ENCODE results near the gene MSI2. TPM values are rescaled to one million over a fixed set of nuclear protein-coding genes. Genes with fewer than 3 reads are reported as not detected.

MSI2 gene
- total RNA-seq, 2 donors from 2014 or later, result 30.1 to 41.1 TPM

- H3K27ac ChIP-seq, result no peak overlapping the region
- no peaks in the 10 kb centered on the region for H3K36me3 ChIP-seq
- H3K4me1 ChIP-seq, result peaks cover 0 to 19% of the 10 kb centered on the region in 2 donors
- no peak for DNase-seq (ENCODE audit: low spot score)
- no peaks in the 10 kb centered on the region for H3K9me3 ChIP-seq
- TF ChIP-seq CTCF (IDR thresholded peaks at IDR 0.05), result no peak
- H3K27me3 ChIP-seq, result no peaks in the 10 kb centered on the region
- H3K4me3 ChIP-seq, result no peak overlapping the region
Observed at GRCh38 chr17:57418463-57419246, 162.3 kb downstream of the MSI2 start.

GRCh38 chr17:57419940-57420550 is 163.7 kb downstream of the MSI2 start:
- TF ChIP-seq CTCF (IDR thresholded peaks at IDR 0.05), result no peak
- Histone ChIP-seq H3K4me1 (peaks cover 0 to 26% of the 10 kb centered on the region in 2 donors), H3K27me3 (no peaks in the 10 kb centered on the region), H3K36me3 (no peaks in the 10 kb centered on the region), H3K4me3 (no peak overlapping the region), H3K9me3 (no peaks in the 10 kb centered on the region), H3K27ac (no peak overlapping the region)
- DNase-seq (ENCODE audit: low spot score), result no peak

GRCh38 chr17:57420734-57421717 is 164.7 kb downstream of the MSI2 start:
- H3K4me3 ChIP-seq, result no peak overlapping the region
- H3K27me3 ChIP-seq, result no peaks in the 10 kb centered on the region
- TF ChIP-seq CTCF (IDR thresholded peaks at IDR 0.05), result no peak
- no peaks in the 10 kb centered on the region for H3K9me3 ChIP-seq
- no peak overlapping the region for H3K27ac ChIP-seq
- H3K4me1 ChIP-seq, result peaks cover 0 to 19% of the 10 kb centered on the region in 2 donors
- no peaks in the 10 kb centered on the region for H3K36me3 ChIP-seq
- DNase-seq (ENCODE audit: low spot score), result no peak

- Histone ChIP-seq H3K27me3 (no peaks in the 10 kb centered on the region), H3K36me3 (no peaks in the 10 kb centered on the region), H3K4me1 (peaks cover 0 to 15% of the 10 kb centered on the region in 2 donors), H3K9me3 (no peaks in the 10 kb centered on the region), H3K27ac (peak overlapping the region; percentile 2 to 38), H3K4me3 (no peak overlapping the region)
- TF ChIP-seq CTCF (IDR thresholded peaks at IDR 0.05), result no peak
- no peak for DNase-seq (ENCODE audit: low spot score)
Observed at GRCh38 chr17:57422574-57423164, 166.3 kb downstream of the MSI2 start.

GRCh38 chr17:57423541-57423940 is 167.2 kb downstream of the MSI2 start:
- no peak overlapping the region for H3K27ac ChIP-seq

More at GRCh38 chr17:57423541-57423940, 167.2 kb downstream of the MSI2 start:
- Histone ChIP-seq H3K36me3 (no peaks in the 10 kb centered on the region), H3K9me3 (no peaks in the 10 kb centered on the region), H3K27me3 (no peaks in the 10 kb centered on the region), H3K4me1 (peaks cover 0 to 15% of the 10 kb centered on the region in 2 donors), H3K4me3 (no peak overlapping the region)
- no peak for TF ChIP-seq CTCF (IDR thresholded peaks at IDR 0.05)
- no peak for DNase-seq (ENCODE audit: low spot score)

Measured in right atrium auricular region (tissue), 2 donors.